ENCODE data around the gene ATP2A3. TPM values are rescaled to one million over a fixed set of nuclear protein-coding genes. Genes with fewer than 3 reads are reported as not detected.

Gene ATP2A3
- total RNA-seq, 1 experiment from 2014 or later, result 4.4 TPM

- BruUV-seq (replicated peaks), result no TSS peak
These were observed 12.8 kb downstream of the ATP2A3 start for GRCh38 chr17:3951420-3951819.

GRCh38 chr17:3951003-3951402 is 13.2 kb downstream of the ATP2A3 start:
- intact Hi-C loops (cut with micrococcal nuclease; ENCODE audit: unreplicated experiment), result no loop called here
- Histone ChIP-seq H3K4me1 (replicated peaks; ENCODE audit: insufficient read depth) (no peaks in the 10 kb centered on the region), H3K27me3 (ENCODE audit: insufficient read depth, low read depth) (no peaks in the 10 kb centered on the region), H3K36me3 (ENCODE audit: low read depth) (no peaks in the 10 kb centered on the region), H3K27ac (no peak overlapping the region), H3F3A (ENCODE audit: insufficient read depth, low read depth) (no peaks in the 10 kb centered on the region), H2AFZ (no peak overlapping the region), H3K4me3 (no peak overlapping the region), H3K9me2 (ENCODE audit: insufficient read depth) (no peaks in the 10 kb centered on the region), H3K9me3 (ENCODE audit: insufficient read depth, low read depth) (no peaks in the 10 kb centered on the region), H3K79me2 (ENCODE audit: low read depth) (no peaks in the 10 kb centered on the region), H3K4me2 (no peak overlapping the region), H4K20me1 (ENCODE audit: insufficient read depth) (no peaks in the 10 kb centered on the region)
- TF ChIP-seq EZH2 (IDR thresholded peaks at IDR 0.05; ENCODE audit: low read depth) (no peak), CTCF (conservative IDR thresholded peaks at IDR 0.05) (no peak)
- ChIA-PET CTCF (no interaction called here), POLR2A (ENCODE audit: unreplicated experiment) (no interaction called here)
- DNase-seq, result no peak
- no TSS peak for BruUV-seq (replicated peaks)

More at GRCh38 chr17:3951420-3951819, 12.8 kb downstream of the ATP2A3 start:
- DNase-seq, result no peak
- Histone ChIP-seq H3F3A (ENCODE audit: insufficient read depth, low read depth) (peaks cover 4% of the 10 kb centered on the region; the same call in 1 of the 2 replicates), H3K4me1 (replicated peaks; ENCODE audit: insufficient read depth) (no peaks in the 10 kb centered on the region), H3K36me3 (ENCODE audit: low read depth) (no peaks in the 10 kb centered on the region), H4K20me1 (ENCODE audit: insufficient read depth) (no peaks in the 10 kb centered on the region), H3K79me2 (ENCODE audit: low read depth) (no peaks in the 10 kb centered on the region), H3K27ac (no peak overlapping the region), H3K9me2 (ENCODE audit: insufficient read depth) (no peaks in the 10 kb centered on the region), H3K27me3 (ENCODE audit: insufficient read depth, low read depth) (no peaks in the 10 kb centered on the region), H3K4me3 (no peak overlapping the region), H3K4me2 (no peak overlapping the region), H2AFZ (no peak overlapping the region), H3K9me3 (ENCODE audit: insufficient read depth, low read depth) (no peaks in the 10 kb centered on the region)
- ChIA-PET POLR2A (ENCODE audit: unreplicated experiment) (no interaction called here), CTCF (no interaction called here)
- intact Hi-C loops (cut with micrococcal nuclease; ENCODE audit: unreplicated experiment), result no loop called here
- TF ChIP-seq EZH2 (IDR thresholded peaks at IDR 0.05; ENCODE audit: low read depth) (no peak), CTCF (conservative IDR thresholded peaks at IDR 0.05) (no peak)

GRCh38 chr17:3950584-3950983 is 13.7 kb downstream of the ATP2A3 start:
- ChIA-PET POLR2A (ENCODE audit: unreplicated experiment) (no interaction called here), CTCF (no interaction called here)
- H3K4me2 ChIP-seq, result no peak overlapping the region
- no peak overlapping the region for H3K27ac ChIP-seq
- H3K4me3 ChIP-seq, result no peak overlapping the region
- TF ChIP-seq EZH2 (IDR thresholded peaks at IDR 0.05; ENCODE audit: low read depth) (no peak), CTCF (conservative IDR thresholded peaks at IDR 0.05) (no peak)
- H3K9me2 ChIP-seq (ENCODE audit: insufficient read depth), result no peaks in the 10 kb centered on the region
- peaks cover under 1% of the 10 kb centered on the region; the same call in 1 of the 2 replicates for H3F3A ChIP-seq (ENCODE audit: insufficient read depth, low read depth)
- H3K79me2 ChIP-seq (ENCODE audit: low read depth), result no peaks in the 10 kb centered on the region
- no peak overlapping the region for H2AFZ ChIP-seq
- DNase-seq, result no peak
- H3K4me1 ChIP-seq (replicated peaks; ENCODE audit: insufficient read depth), result no peaks in the 10 kb centered on the region
- intact Hi-C loops (cut with micrococcal nuclease; ENCODE audit: unreplicated experiment), result no loop called here
- BruUV-seq (replicated peaks), result no TSS peak
- H3K36me3 ChIP-seq (ENCODE audit: low read depth), result no peaks in the 10 kb centered on the region
- H3K27me3 ChIP-seq (ENCODE audit: insufficient read depth, low read depth), result no peaks in the 10 kb centered on the region
- H4K20me1 ChIP-seq (ENCODE audit: insufficient read depth), result no peaks in the 10 kb centered on the region
- no peaks in the 10 kb centered on the region for H3K9me3 ChIP-seq (ENCODE audit: insufficient read depth, low read depth)
